DND-41 (cell line): ENCODE results near the gene NUS1.

ENCODE experiments used
- ATAC-seq: fragments of 200-7000 bp; cut with Tn5 transposase; 3 replicates; pipeline ENCODE4 v1.9.1; 2021; ENCODE audit warnings: low read depth; ENCODE audit not compliant: insufficient read depth
- DNase-seq: peaks from one replicate; pipeline ENCODE4 v3.0.0-alpha.2; 2020
- H2AFZ ChIP-seq: 2 replicates; pipeline ENCODE4 v1.6.0; 2012; ENCODE audit warnings: low read depth, low read length
- H3K27ac ChIP-seq: 2 replicates; pipeline ENCODE4 v1.5.1; 2012; ENCODE audit warnings: low read length, inconsistent platforms
- H3K27me3 ChIP-seq: fragments of 200-600 bp; sonication (generic); 2 replicates; pipeline ENCODE4 v1.6.0; 2012; ENCODE audit warnings: low read length, mild to moderate bottlenecking, inconsistent platforms; ENCODE audit not compliant: insufficient read depth, poor library complexity
- H3K36me3 ChIP-seq: 2 replicates; pipeline ENCODE4 v1.5.1; 2012; ENCODE audit warnings: low read length, inconsistent platforms; ENCODE audit not compliant: insufficient read depth
- H3K4me1 ChIP-seq: 2 replicates; pipeline ENCODE4 v1.5.1; 2012; ENCODE audit warnings: mild to moderate bottlenecking, low read length; ENCODE audit not compliant: insufficient read depth
- H3K4me2 ChIP-seq: 2 replicates; pipeline ENCODE4 v1.6.0; 2012; ENCODE audit warnings: mild to moderate bottlenecking, moderate library complexity, low read length, inconsistent platforms; ENCODE audit not compliant: insufficient read depth
- H3K4me3 ChIP-seq, 2 experiments: fragments of 200-600 bp in 1 of 2; shearing (Covaris generic) in 1 of 2; 2 replicates each; pipeline ENCODE4 v1.5.1; 2012 to 2016; ENCODE audit warnings: inconsistent platforms in 2 of 2, low read length in 2 of 2, mild to moderate bottlenecking in 2 of 2, low read depth in 1 of 2, moderate library complexity in 1 of 2
- H3K79me2 ChIP-seq: 2 replicates; pipeline ENCODE4 v1.6.0; 2012; ENCODE audit warnings: low read length, inconsistent platforms; ENCODE audit not compliant: insufficient read depth
- H3K9ac ChIP-seq: 2 replicates; pipeline ENCODE4 v1.6.0; 2012; ENCODE audit warnings: low read depth, mild to moderate bottlenecking, inconsistent platforms, low read length, moderate library complexity
- H3K9me3 ChIP-seq: 2 replicates; pipeline ENCODE4 v1.5.1; 2012; ENCODE audit warnings: low read length, moderate library complexity, mild to moderate bottlenecking, inconsistent platforms; ENCODE audit not compliant: insufficient read depth, severe bottlenecking
- H4K20me1 ChIP-seq: 2 replicates; pipeline ENCODE4 v1.6.0; 2012; ENCODE audit warnings: low read length; ENCODE audit not compliant: insufficient read depth
- CTCF ChIP-seq: IDR thresholded peaks from 2 replicates; pipeline ENCODE4 v1.5.1; 2012; ENCODE audit warnings: borderline replicate concordance, low read length, moderate library complexity, mild to moderate bottlenecking; ENCODE audit not compliant: poor library complexity, severe bottlenecking; ENCODE audit errors: extremely low read depth
- EZH2 ChIP-seq: IDR thresholded peaks from 3 replicates; pipeline ENCODE4 v1.6.1; 2012; ENCODE audit warnings: borderline replicate concordance, low read depth, mild to moderate bottlenecking, moderate library complexity, low read length, inconsistent platforms; ENCODE audit not compliant: severe bottlenecking

NUS1 gene

GRCh38 chr6:117676577-117677218 is 1.4 kb downstream of the NUS1 start:
- peaks cover 59% of the 10 kb centered on the region for H3K4me1 ChIP-seq
- TF ChIP-seq EZH2 (no peak), CTCF (no peak)
- DNase-seq (no peak), ATAC-seq (no peak)
- no peak overlapping the region for H3K27ac ChIP-seq
- peaks cover 47% of the 10 kb centered on the region for H4K20me1 ChIP-seq
- peak overlapping the region; percentile 87 for H3K4me2 ChIP-seq
- peak overlapping the region; percentile 60 for H3K9ac ChIP-seq
- peaks cover 12% of the 10 kb centered on the region for H3K36me3 ChIP-seq
- peak overlapping the region; percentile 64 to 81; a peak in 3 of 4 replicates for H3K4me3 ChIP-seq
- H2AFZ ChIP-seq = no peak overlapping the region
- H3K27me3 ChIP-seq = no peaks in the 10 kb centered on the region
- H3K9me3 ChIP-seq = no peaks in the 10 kb centered on the region
- peaks cover 67% of the 10 kb centered on the region for H3K79me2 ChIP-seq

DNA sequence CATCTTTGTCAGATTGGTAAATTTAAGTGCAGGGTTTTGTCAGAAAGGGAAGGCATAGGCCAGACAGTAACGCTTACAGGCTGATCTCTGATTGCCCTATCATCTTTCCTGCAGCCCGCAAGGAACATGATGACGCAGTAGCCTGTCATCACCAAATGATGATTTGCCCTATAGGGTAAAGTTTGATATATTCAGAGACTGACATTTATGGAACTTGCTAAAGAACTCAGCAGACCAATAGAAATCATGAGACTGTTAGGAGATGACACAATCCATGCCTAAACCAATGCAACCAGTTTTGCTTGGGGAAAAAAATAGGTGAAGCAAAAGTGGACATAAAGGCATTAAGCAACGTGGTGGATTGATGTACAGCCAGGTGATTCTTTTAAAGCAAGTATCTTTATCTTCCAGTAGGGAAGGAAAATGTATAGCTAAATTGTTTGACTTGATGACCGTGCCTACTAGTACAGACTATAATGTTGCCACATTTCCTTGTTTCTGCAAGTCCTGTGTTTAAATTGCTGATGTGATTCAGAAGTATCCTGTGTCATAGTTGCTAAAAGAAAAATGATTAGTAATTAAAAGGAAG is 2.4 kb downstream of the NUS1 start:
- Histone ChIP-seq H3K9ac (peak overlapping the region; percentile 60; the same call in 1 of the 2 replicates), H3K4me1 (peaks cover 62% of the 10 kb centered on the region), H3K4me3 (peak overlapping the region in 1 of 2 experiments; percentile 64; a peak in 2 of 4 replicates), H2AFZ (no peak overlapping the region), H3K79me2 (peaks cover 77% of the 10 kb centered on the region), H3K9me3 (no peaks in the 10 kb centered on the region), H3K36me3 (peaks cover 12% of the 10 kb centered on the region), H4K20me1 (peaks cover 48% of the 10 kb centered on the region), H3K27ac (no peak overlapping the region), H3K27me3 (no peaks in the 10 kb centered on the region), H3K4me2 (peak overlapping the region; percentile 87)
- ATAC-seq (no peak), DNase-seq (no peak)
- TF ChIP-seq CTCF (no peak), EZH2 (no peak)

DNA sequence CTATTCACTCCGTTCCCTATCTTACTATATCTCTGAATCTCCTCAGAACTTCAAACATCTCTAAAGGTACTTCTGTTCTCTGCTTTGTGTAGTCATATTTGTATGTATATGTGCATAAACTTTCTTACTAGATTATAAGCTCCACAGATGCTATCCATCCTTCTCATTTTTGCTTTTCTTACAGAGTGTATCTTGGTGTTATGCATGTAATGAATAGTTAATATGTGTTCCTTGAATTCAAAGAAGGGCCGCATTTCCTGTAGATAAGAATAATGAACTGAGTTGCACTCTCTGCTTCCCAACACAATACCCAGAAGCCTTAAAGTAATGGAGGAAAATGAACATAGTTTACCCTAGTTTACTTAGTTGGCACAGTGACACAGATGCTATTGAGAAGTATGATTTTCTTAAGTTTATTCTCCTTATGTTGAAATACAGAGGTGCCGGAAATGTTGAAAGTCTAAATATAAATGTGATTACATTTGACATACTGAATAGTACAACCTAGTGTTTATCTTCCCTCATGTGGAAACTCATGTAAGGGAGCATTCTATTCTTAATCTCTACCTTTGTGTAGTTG is 6.0 kb downstream of the NUS1 start:
- Histone ChIP-seq H3K9ac (no peak overlapping the region), H3K27me3 (no peaks in the 10 kb centered on the region), H3K4me2 (peak overlapping the region; percentile 46; the same call in 1 of the 2 replicates), H4K20me1 (peaks cover 62% of the 10 kb centered on the region), H3K9me3 (no peaks in the 10 kb centered on the region), H3K4me3 (no peak overlapping the region), H3K4me1 (peaks cover 46% of the 10 kb centered on the region), H2AFZ (no peak overlapping the region), H3K27ac (no peak overlapping the region), H3K79me2 (peaks cover 96% of the 10 kb centered on the region), H3K36me3 (peaks cover 12% of the 10 kb centered on the region)
- TF ChIP-seq EZH2 (no peak), CTCF (no peak)
- DNase-seq (no peak), ATAC-seq (no peak)
